B cell (primary cell): Measurements from ENCODE around the gene SPSB3.

ENCODE experiments used
- CTCF ChIP-seq: fragments of 200-600 bp; IDR thresholded peaks from one replicate; pipeline ENCODE4 v1.8.0; 2022; ENCODE audit warnings: antibody characterized with exemption, mild to moderate bottlenecking
- EZH2 ChIP-seq: IDR thresholded peaks from 2 replicates; pipeline ENCODE4 v1.6.1; 2012; ENCODE audit warnings: borderline replicate concordance, low read depth, mild to moderate bottlenecking, moderate library complexity, low read length; ENCODE audit not compliant: insufficient read depth, poor library complexity, severe bottlenecking

GRCh38 chr16:1774448-1774780 lies 8.0 kb downstream of the SPSB3 start:
- no peak for TF ChIP-seq CTCF
- TF ChIP-seq EZH2, result no peak
